Astrocyte of the spinal cord (primary cell): ENCODE data around the gene ALG3.
A peak's percentile ranks its signal among the peaks of the same experiment; 100 is the strongest.

ENCODE experiments used
- DNase-seq: peaks from one replicate; pipeline ENCODE4 v3.0.0; 2011; ENCODE audit warnings: low read depth, low spot score
- H3K4me3 ChIP-seq: 2 replicates; pipeline ENCODE4 v1.5.1; 2011; ENCODE audit warnings: low read depth, mild to moderate bottlenecking, low read length, moderate library complexity
- in situ Hi-C: cut with HindIII; loops from 2 replicates; pipeline ENCODE4 v1.10.0; 2017; ENCODE audit warnings: low sequenced_read_pairs
- TF ChIP-seq, protein P1 (sequence below): IDR thresholded peaks from 2 replicates; pipeline ENCODE4 v1.5.1; 2012; ENCODE audit warnings: low read depth, mild to moderate bottlenecking, low read length, inconsistent platforms

The ALG3 gene

GRCh38 chr3:184235381-184236032 is 13.3 kb downstream of the ALG3 start:
- in situ Hi-C loops: no loop called here
- H3K4me3 ChIP-seq: no peak overlapping the region
- TF ChIP-seq, protein P1, sequence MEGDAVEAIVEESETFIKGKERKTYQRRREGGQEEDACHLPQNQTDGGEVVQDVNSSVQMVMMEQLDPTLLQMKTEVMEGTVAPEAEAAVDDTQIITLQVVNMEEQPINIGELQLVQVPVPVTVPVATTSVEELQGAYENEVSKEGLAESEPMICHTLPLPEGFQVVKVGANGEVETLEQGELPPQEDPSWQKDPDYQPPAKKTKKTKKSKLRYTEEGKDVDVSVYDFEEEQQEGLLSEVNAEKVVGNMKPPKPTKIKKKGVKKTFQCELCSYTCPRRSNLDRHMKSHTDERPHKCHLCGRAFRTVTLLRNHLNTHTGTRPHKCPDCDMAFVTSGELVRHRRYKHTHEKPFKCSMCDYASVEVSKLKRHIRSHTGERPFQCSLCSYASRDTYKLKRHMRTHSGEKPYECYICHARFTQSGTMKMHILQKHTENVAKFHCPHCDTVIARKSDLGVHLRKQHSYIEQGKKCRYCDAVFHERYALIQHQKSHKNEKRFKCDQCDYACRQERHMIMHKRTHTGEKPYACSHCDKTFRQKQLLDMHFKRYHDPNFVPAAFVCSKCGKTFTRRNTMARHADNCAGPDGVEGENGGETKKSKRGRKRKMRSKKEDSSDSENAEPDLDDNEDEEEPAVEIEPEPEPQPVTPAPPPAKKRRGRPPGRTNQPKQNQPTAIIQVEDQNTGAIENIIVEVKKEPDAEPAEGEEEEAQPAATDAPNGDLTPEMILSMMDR: no peak
- no peak for DNase-seq

- in situ Hi-C loops: no loop called here
- no peak for DNase-seq
- H3K4me3 ChIP-seq: no peak overlapping the region
- TF ChIP-seq, protein P1: no peak
Measured at GRCh38 chr3:184234671-184235380, 13.9 kb downstream of the ALG3 start.

DNA sequence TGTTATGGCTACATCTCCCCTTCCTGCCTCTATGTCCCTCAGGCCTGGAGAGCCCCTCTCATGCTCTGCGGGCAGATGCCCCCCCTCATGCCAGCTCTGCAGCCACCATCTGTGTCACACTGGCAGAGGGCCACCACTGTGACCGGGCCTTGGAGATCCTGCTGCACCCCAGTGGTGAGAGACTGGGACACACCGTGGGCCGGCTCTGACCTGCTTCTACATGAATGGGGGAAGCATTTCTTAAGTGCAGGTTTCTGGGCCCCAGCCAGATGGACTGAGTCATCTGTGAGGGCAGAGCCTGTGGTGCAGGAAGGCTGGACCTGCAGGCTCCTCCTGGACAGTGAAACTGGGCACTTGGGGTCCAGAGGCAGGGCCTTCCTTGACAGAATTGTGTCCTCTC is 14.5 kb downstream of the ALG3 start:
- no peak overlapping the region for H3K4me3 ChIP-seq
- peak; percentile 80 for DNase-seq
- TF ChIP-seq, protein P1: peak; percentile 3
- in situ Hi-C loops: no loop called here

- H3K4me3 ChIP-seq: no peak overlapping the region
- in situ Hi-C loops: no loop called here
- no peak for DNase-seq
- TF ChIP-seq, protein P1: no peak
Measured at GRCh38 chr3:184233127-184233843, 15.5 kb downstream of the ALG3 start.

- in situ Hi-C loops: no loop called here
- no peak overlapping the region for H3K4me3 ChIP-seq
- TF ChIP-seq, protein P1: no peak
- peak; percentile 3 for DNase-seq
Measured at GRCh38 chr3:184231671-184232070, 17.1 kb downstream of the ALG3 start.

DNA sequence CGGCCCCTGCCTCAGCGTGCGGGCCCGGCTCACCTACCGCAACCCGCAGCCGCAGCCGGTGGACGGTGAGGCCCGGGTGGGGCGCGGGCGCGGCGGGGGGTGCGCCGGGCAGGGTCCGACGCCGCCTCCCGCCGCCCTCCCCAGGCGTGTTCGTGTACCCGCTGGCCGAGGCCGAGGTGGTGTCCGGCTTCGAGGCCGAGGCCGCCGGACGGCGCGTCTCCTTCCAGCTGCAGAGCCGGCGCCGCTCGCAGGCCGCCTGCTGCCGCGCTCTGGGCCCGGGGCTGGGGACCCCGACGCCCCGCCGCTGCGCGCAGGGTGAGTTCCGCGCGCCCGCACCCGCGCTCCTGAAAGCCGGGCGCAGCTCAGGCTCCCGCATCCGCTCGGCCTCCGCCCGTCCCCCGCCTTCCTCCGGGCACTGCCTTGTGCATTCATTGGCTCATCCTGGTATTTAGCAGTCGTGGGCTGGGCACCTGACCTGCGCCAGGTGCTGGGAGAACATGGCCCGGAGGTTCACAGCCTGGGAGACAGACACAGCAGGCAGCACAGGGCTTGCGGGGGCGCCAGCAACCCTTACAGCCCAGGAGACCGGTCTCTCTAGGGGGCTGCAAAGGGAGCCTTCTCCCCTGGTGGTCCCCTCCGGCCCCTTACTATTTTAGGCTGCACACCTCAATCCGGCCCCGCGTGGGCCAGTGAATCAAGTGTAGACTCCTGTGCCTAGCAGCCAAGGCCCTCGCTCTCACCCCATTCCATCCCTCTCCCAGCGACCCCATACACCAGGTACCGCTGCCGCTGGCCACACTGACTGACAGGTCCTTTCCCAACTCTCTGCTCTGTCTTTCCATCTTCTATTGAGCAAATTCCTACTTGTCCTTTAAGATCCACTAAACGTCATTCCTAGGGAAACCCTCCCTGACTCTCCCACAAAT is 17.9 kb downstream of the ALG3 start:
- TF ChIP-seq, protein P1: no peak
- in situ Hi-C loops: no loop called here
- DNase-seq: no peak
- no peak overlapping the region for H3K4me3 ChIP-seq
